GM06990 (cell line): Measurements from ENCODE around the gene GCAT.

Experiments
- DNase-seq: peaks from one replicate; pipeline ENCODE4 v3.0.0-alpha.2; 2011; ENCODE audit not compliant: insufficient read length; ENCODE audit errors: extremely low read depth
- H3K27me3 ChIP-seq: replicated peaks from 2 replicates; pipeline ENCODE4 v1.6.0; 2011; ENCODE audit warnings: low read length; ENCODE audit not compliant: control insufficient read depth, insufficient read depth
- H3K36me3 ChIP-seq: 2 replicates; pipeline ENCODE4 v1.5.1; 2011; ENCODE audit warnings: low read length; ENCODE audit not compliant: control insufficient read depth, insufficient read depth
- H3K4me3 ChIP-seq: replicated peaks from 2 replicates; pipeline ENCODE4 v1.5.1; 2011; ENCODE audit warnings: low read depth, mild to moderate bottlenecking, control low read depth, low read length
- TF ChIP-seq, protein P1 (sequence below): IDR thresholded peaks from 2 replicates; pipeline ENCODE4 v1.5.1; 2011; ENCODE audit warnings: low read length, control low read depth, mild to moderate bottlenecking, inconsistent platforms; ENCODE audit not compliant: insufficient read depth, poor library complexity, severe bottlenecking

The GCAT gene

GRCh38 chr22:37771081-37771480 is 36.7 kb upstream of the GCAT start:
- no peak for DNase-seq
- peaks cover 10% of the 10 kb centered on the region for H3K36me3 ChIP-seq

DNA sequence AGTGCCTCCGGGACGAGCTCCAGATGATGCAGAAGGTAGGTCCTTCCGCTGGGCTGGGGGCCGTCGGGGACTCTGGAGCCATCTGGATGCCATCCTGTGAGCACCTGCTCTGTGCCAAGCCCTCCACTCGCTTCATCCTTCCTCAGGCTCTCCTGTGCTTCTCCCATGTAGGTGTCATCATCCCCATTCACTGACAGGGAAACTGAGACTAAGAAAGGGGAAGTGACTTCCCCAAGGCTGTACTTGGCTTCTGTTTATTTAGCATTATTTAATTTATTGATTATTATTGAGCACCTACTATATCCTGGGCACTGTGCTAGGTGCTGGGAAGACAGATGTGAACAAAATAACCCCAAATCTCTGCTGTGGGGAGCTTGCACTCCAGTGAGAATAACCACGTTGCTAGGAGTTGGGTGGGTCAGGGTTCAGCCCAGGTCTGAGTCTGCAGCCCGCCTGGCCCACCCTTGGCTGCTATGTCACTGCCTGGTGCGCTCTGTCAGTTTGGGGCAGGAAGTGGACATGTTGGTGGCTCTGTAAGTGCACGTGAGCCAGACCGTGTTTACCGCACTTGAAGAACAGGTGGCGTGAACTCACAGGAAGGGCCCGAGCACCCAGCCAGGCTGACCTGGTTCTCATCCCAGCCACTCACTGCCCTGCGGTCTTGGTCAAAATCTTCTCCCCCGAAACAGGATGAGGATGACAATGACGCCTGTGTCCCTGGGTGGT is 35.9 kb upstream of the GCAT start:
- TF ChIP-seq, protein P1, sequence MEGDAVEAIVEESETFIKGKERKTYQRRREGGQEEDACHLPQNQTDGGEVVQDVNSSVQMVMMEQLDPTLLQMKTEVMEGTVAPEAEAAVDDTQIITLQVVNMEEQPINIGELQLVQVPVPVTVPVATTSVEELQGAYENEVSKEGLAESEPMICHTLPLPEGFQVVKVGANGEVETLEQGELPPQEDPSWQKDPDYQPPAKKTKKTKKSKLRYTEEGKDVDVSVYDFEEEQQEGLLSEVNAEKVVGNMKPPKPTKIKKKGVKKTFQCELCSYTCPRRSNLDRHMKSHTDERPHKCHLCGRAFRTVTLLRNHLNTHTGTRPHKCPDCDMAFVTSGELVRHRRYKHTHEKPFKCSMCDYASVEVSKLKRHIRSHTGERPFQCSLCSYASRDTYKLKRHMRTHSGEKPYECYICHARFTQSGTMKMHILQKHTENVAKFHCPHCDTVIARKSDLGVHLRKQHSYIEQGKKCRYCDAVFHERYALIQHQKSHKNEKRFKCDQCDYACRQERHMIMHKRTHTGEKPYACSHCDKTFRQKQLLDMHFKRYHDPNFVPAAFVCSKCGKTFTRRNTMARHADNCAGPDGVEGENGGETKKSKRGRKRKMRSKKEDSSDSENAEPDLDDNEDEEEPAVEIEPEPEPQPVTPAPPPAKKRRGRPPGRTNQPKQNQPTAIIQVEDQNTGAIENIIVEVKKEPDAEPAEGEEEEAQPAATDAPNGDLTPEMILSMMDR = no peak
- no peak for DNase-seq
- H3K4me3 ChIP-seq = no peak overlapping the region
- peaks cover 8% of the 10 kb centered on the region; the same call in 1 of the 2 replicates for H3K36me3 ChIP-seq
- no peaks in the 10 kb centered on the region for H3K27me3 ChIP-seq

More at GRCh38 chr22:37771081-37771480, 36.7 kb upstream of the GCAT start:
- TF ChIP-seq, protein P1 = no peak
- Histone ChIP-seq H3K27me3 (no peaks in the 10 kb centered on the region), H3K4me3 (no peak overlapping the region)

GRCh38 chr22:37774728-37775127 is 33.0 kb upstream of the GCAT start:
- Histone ChIP-seq H3K27me3 (no peaks in the 10 kb centered on the region), H3K36me3 (peaks cover 4% of the 10 kb centered on the region; the same call in 1 of the 2 replicates), H3K4me3 (no peak overlapping the region)
- no peak for DNase-seq
- TF ChIP-seq, protein P1 = no peak

DNA sequence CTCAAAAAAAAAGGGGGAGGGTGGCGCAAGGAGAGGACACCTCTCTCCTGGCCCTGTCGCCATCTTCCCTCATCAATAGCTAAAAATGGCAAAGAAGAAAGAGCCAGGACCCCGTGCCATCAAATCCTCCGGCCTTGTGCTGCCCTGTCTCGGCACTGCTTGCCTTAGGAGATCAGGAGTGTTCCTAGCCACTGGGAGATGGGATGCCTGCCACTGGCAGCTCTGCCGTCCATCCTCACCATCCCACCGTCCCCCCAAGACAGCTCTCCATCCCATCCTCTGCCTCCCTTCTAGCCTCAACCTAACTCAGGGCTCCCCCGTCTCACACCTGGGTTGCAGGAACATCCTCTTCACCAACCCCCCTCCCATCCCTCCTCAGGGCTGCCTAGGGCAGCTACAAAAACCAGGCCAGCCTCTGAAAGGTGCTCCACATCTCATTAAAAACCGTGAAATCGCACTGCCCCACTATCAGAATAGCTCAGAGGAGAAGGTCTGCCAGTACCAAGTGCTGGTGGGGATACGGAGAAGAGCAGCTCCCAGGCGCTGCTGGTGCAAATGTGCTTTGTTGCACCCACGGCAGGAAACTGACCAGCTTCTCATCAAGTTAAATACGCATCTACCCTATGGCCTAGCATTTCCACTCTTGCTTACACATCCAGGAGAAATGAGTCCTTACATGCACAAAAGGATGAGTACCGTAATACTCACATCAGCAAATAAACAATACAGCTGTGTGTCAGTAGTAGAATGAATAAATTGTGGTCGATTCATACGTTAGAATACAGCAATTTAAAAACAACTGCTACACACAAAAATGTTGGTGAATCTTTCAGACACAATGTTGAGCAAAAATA is 31.7 kb upstream of the GCAT start:
- Histone ChIP-seq H3K4me3 (no peak overlapping the region), H3K27me3 (no peaks in the 10 kb centered on the region), H3K36me3 (peaks cover 4% of the 10 kb centered on the region; the same call in 1 of the 2 replicates)
- TF ChIP-seq, protein P1 = no peak
- no peak for DNase-seq

GRCh38 chr22:37776639-37777005 is 31.1 kb upstream of the GCAT start:
- H3K27me3 ChIP-seq = no peaks in the 10 kb centered on the region
- H3K36me3 ChIP-seq = peaks cover 4% of the 10 kb centered on the region; the same call in 1 of the 2 replicates
- no peak for DNase-seq
- H3K4me3 ChIP-seq = no peak overlapping the region
- TF ChIP-seq, protein P1 = no peak
